ENCODE data around the gene CBX1. TPM values are rescaled to one million over a fixed set of nuclear protein-coding genes. Genes with fewer than 3 reads are reported as not detected.

CBX1 gene
- total and polyA plus RNA-seq, 4 donors = 3.4 to 11.6 (median 9.6) TPM

- TF ChIP-seq, protein P1, sequence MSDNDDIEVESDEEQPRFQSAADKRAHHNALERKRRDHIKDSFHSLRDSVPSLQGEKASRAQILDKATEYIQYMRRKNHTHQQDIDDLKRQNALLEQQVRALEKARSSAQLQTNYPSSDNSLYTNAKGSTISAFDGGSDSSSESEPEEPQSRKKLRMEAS (IDR thresholded peaks at IDR 0.05) = no peak
- TF ChIP-seq SP1 (IDR thresholded peaks at IDR 0.05) (no peak), FOXA1 (IDR thresholded peaks at IDR 0.05) (no peak), JUND (IDR thresholded peaks at IDR 0.05) (no peak), REST (IDR thresholded peaks at IDR 0.05) (no peak), NR2F2 (IDR thresholded peaks at IDR 0.05) (no peak), ATF3 (IDR thresholded peaks at IDR 0.05) (no peak), RAD21 (IDR thresholded peaks at IDR 0.05) (no peak), CTCF (IDR thresholded peaks at IDR 0.05; ENCODE audit: low read depth, low read length, missing input control) (no peak), RXRA (IDR thresholded peaks at IDR 0.05) (no peak), TAF1 (conservative IDR thresholded peaks at IDR 0.05) (no peak), EGR1 (IDR thresholded peaks at IDR 0.05; ENCODE audit: low read depth in 2 of 2) (no peak), FOXA2 (IDR thresholded peaks at IDR 0.05) (no peak), YY1 (IDR thresholded peaks at IDR 0.05) (no peak), GABPA (IDR thresholded peaks at IDR 0.05 in 1 of 2, conservative IDR thresholded peaks at IDR 0.05 in 1 of 2) (no peak), ZBTB33 (IDR thresholded peaks at IDR 0.05) (no peak), HNF4G (IDR thresholded peaks at IDR 0.05) (no peak)
- H3K27ac ChIP-seq (ENCODE audit: low read depth in 1 of 2, low read length in 2 of 2) = no peak overlapping the region
- DNase-seq (ENCODE audit: low spot score) = no peak
- no peaks in the 10 kb centered on the region for H3K9me3 ChIP-seq (ENCODE audit: control insufficient read depth in 4 of 4, low read length in 3 of 4)
- H3K27me3 ChIP-seq (ENCODE audit: control insufficient read depth in 4 of 4, insufficient read depth in 4 of 4, low read length in 3 of 4) = no peaks in the 10 kb centered on the region
- WGBS = 93% methylated on average over 7 of the region's 7 CpGs
- H3K9ac ChIP-seq (ENCODE audit: low read depth in 1 of 2, low read length in 2 of 2) = no peak overlapping the region
- no peak overlapping the region for H3K4me3 ChIP-seq (ENCODE audit: low read depth in 1 of 3, low read length in 3 of 3)
- no peaks in the 10 kb centered on the region for H3K36me3 ChIP-seq (ENCODE audit: control insufficient read depth in 4 of 4, insufficient read depth in 3 of 4, low read depth in 1 of 4, low read length in 3 of 4)
- peaks cover 7 to 31% (median 19%) of the 10 kb centered on the region in 4 donors for H3K4me1 ChIP-seq (ENCODE audit: control insufficient read depth in 4 of 4, insufficient read depth in 4 of 4, low read length in 3 of 4)
These were observed 55.0 kb downstream of the CBX1 start for GRCh38 chr17:48046296-48046695.
